HT1080 (cell line): ENCODE measurements around the gene DNMT1. TPM values are rescaled to one million over a fixed set of nuclear protein-coding genes. Genes with fewer than 3 reads are reported as not detected.
"Not testable (repeated sequence)": the region's sequence is repeated elsewhere in the genome, so short reads cannot be mapped to it uniquely, and the experiment has no call there.

Experiments
- DNase-seq: peaks from one replicate; pipeline ENCODE4 v3.0.0-alpha.2; 2015; ENCODE audit warnings: low read depth
- polyA plus RNA-seq, 2 experiments: library from polyadenylated mRNA; depleted of rRNA; stranded (reverse); fragments of >200 nt; gene quantifications; 2 replicates each; pipeline ENCODE4 v1.2.3, GENCODE V29; 2015
- total RNA-seq: library from RNA; depleted of rRNA; stranded (reverse); fragments of >200 nt; shearing (Covaris generic); gene quantifications from 2 replicates; pipeline ENCODE4 v1.2.3, GENCODE V29; 2014; rRNA removed

Gene DNMT1
- 136 and 139 TPM in 2 replicates for total RNA-seq
- polyA plus RNA-seq (2015; cell fraction: cytosol; rRNA removed) = 62.4 and 77.9 TPM in 2 replicates
- polyA plus RNA-seq (2015; cell fraction: nucleus; rRNA removed) = 211 and 224 TPM in 2 replicates

DNA sequence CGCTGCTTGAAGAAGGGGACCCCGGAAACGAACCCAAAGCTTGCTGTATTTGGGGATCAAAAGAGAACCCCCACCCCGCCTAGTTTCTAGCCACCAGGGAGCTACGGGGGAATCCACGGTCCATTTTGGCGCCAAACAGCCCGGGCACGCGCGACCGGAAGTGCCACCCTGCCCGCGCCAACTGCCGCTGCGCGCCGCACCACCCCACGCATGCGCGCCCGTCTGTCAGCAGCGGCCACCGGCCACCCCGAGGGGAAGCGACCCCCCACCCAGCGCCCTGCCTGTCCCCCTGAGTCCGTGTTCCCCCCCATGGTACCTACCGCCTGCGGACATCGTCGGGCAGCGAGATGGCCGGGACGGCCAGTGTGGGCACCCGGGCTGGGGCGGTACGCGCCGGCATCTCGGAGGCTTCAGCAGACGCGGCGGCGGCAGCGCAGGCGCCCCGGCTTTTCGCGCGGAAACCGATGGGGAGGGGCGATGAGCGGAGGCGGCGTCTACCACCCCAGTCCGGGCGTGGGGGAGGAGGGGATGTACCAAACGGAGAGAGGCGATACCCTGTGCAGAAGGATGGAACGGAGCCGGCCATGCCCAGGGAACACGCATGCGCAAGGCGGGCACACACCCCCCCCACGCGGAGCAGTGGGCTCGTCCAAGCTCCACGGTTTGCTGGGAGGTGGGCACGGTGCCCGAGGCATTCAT is at the start of gene DNMT1:
Gene DNMT1, minus strand, starts transcription at position 454 of the 699 bp plus-strand sequence. Its CDS starts 54 bp downstream, at position 400.
- peak; percentile 94 for DNase-seq

DNA sequence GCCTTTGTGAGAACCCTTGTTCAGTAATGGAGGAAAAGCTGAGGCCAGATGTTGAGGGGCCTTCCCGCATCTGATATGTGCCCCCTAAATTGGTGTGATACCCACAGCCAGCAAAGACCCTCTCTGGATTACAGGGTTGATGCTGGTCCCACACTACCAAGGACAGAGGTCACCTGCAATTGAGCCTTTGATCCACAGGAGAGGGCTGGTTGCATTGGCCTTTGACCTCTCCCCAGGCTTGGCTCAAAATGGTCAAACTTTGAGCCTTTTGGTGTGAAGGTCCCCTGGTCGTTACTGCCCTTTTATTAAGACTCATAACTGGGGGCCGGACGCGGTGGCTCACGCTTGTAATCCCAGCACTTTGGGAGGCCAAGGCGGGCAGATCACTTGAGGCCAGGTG is 48.9 kb upstream of the DNMT1 start:
- no peak for DNase-seq

DNA sequence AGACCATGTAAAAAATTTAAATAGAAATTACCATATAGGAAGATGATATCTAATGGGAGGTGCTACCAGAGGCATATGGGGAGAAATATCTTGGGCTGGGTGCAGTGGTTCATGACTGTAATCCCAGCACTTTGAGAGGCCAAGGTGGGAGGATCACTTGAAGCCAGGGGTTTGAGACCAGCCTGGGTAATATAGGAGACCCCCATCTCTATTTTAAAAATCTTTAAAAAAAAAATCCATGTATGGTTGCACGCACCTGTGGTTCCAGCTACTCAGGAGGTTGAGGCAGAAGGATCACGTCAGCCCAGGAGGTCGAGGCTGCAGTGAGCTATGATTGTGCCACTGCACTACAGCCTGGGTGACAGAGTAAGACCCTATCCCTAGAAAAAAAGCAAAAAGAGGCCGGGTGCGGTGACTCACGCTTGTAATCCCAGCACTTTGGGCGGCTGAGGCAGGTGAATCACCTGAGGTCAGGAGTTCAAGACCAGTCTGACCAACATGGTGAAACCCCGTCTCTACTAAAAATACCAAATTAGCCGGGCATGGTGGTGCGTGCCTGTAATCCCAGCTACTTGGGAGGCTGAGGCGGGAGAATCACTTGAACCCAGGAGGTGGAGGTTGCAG is 47.2 kb upstream of the DNMT1 start:
- not testable (repeated sequence) for DNase-seq

DNA sequence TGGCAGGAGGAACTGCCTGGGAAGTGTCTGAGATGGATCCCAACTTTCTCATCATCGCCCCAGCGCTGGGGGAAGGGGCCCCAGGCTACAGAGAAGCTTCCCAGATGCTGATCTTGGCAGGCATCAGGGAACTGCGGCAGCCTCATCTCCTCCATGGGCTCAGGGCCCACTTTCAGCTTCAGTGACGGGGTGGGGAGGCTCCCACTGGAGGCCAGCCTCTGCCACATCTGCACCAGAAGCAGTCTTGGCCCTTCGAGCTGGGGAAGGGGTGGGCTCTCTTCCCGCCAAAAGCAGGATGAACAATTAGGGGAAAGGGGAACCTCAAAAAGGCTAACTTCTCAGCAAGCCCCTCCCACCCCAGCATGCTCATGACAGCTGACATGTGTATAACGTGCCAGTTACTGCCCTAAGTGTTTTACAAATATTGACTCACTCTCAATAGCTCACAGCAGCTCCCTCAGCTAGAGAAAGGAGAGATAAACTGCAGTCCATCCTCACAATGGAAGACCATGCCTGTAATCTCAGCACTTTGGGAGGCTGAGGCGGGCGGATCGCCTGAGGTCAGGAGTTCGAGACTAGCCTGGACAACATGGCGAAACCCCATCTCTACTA is 43.5 kb upstream of the DNMT1 start:
- no peak for DNase-seq

DNA sequence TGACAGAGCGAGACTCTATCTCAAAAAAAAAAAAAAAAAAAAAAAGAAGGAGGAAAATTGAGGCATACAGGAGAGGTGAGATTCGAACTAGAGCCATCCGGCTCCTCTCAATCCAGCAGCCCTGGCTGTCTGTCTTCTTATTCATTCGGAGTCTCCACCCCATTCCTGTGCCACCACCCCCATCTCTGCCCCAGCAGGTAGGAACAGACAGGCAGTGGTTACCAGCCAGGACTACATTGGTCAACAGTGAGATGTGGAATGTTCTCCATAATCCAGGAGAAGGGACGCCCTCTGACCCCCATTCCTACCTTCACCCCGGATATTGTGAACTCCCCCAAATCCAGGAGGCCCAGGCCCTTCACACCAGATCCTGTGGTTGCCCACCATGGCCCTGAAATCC is 42.9 kb upstream of the DNMT1 start:
- no peak for DNase-seq

DNA sequence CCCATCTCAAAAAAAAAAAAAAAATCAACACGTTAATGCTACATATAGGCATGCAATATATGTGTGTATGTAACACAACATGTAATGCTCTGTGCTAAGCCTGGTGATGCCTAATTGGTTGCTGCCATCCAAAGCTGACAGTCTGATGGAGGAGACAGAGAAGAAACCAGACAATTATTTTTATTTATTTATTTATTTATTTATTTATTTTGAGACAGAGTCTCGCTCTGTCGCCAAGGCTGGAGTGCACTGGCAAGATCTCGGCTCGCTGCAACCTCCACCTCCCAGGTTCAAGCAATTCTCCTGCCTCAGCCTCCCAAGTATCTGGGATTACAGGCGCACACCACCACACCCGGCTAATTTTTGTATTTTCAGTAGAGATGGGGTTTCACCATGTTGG is 40.7 kb upstream of the DNMT1 start:
- DNase-seq = not testable (repeated sequence)

DNA sequence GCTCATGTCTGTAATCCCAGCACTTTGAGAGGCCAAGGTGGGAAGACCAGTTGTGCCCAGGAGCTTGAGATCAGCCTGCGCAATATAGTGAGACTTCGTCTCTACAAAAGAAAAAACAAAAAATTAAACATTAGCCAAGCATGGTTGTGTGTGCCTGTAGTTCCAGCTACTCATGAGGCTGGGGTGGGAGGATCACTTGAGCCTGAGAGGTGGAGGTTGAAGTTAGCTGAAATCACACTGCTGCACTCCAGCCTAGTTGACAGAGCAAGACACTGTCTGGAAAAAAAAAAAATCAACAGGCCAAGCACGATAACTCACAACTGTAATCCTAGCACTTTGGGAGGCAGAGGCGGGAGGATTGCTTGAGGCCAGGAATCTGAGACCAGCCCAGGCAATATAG is 40.2 kb upstream of the DNMT1 start:
- DNase-seq = no peak

DNA sequence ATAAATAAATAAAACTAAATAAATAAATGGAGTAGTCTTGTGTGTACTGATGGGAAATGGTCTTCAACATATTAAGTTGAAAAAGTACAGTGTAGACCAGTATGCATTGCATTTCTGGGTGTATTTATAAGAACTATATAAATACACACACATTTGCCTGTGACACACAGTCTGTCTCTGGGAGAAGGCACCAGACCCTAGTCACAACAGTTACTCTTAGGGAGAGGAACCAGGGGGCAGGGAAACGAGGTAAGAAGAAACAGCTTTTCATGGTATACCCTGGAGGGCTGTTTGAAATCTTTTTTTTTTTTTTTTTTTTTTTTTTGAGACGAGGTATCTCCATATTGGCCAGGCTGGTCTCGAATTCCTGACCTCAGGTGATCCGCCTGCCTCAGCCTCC is 39.2 kb upstream of the DNMT1 start:
- no peak for DNase-seq

DNA sequence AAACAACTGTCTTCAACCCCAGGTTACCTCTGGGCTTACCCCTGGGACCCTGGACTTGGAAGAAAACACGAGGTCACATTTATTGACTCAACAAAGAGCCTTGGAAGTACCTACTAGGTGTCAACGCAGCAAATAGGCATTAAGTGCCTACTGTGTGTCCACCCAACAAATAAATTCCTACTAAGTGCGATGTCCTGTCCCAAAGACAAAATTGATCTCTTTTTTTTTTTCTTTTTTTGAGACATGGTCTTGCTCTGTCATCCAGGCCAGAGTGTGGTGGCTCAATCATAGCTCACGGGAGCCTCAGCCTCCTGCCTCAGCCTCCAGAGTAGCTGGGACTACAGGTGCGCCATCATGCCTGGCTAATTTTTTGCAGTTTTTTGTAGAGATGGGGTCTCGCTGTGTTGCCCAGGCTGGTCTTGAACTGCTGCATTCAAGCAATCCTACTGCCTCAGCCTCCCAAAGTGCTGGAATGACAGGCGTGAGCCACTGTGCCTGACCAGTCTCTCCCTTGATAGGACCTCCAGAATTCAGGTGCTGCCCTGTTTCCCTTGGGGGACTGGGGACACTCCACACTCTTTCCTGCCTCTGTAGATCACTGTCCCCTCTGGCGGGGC is 37.0 kb upstream of the DNMT1 start:
- DNase-seq = no peak

DNA sequence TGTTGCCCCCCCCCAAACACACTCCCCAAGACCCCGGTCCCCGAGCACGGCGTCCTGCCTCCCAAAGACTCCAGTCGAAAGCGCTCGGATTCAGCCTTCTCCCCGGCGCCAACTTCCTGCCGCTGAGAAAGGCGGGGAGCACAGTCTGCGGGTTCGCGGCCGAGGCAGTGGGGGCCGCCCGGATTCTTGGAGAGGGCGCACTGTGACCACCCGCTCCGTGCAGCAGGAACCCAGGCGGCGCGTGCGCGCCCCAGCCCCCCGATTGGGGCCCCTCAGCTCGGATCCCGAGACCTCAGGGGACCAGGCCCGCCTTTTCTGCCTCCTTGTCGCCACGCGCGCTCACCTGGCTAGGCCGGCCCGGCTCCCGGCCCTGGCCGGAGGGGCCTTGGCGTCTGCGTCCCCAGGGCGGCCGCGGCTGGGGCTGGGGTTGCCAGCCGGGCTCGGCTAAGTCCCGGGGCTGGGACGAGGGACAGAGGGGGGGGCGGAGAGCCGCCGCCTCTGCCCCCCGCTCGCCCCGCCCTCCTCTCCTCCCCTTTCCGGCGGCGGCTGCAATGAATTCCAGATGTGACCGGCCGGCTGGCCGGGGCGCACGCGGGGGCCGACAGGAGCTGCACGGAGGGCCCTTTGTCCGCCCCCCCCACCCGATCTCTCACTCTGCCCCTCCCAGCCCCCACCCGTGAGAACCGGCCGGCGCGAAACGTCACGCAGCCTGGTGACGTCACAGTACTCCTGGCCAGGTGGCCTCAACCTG is 36.3 kb upstream of the DNMT1 start, which contains the start of gene S1PR2:
Gene S1PR2, minus strand, starts transcription at position 471 of the 751 bp plus-strand sequence. CDS start 6,426 bp downstream, outside the sequence.
- peak; percentile 31 for DNase-seq

DNA sequence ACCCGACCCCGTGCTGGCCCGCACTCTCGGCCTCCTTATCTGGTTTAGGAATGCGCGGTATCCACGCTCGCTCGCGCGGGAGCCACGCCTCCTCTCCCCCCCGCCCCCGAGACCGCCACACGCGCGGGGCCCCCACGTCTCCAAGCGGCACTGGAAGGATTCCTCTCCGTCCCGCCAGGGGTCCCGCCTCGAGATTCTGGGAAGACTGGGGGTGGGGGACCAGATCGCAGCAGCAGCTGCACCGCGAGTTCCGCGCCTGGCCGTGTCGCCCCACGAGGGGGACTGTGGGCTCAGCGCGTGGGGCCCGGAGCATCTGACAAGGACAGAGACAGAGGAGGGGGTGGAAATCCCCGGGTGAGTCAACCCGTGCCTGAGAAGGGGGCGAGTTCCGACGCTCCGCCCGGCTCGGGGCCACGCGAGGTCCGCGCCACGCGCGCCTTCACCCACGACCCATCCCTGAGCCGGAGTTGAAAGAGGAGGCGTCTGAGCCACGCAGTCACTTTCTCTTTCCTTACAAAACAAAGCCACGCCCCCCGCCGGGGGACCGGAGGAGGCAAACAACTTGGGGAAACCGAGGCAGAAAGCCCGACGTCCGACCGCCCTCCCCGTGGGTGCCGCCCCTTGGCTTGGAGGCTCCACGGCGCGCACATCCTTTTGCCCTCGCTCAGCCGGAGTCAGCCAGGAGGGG is 35.6 kb upstream of the DNMT1 start:
- no peak for DNase-seq

DNA sequence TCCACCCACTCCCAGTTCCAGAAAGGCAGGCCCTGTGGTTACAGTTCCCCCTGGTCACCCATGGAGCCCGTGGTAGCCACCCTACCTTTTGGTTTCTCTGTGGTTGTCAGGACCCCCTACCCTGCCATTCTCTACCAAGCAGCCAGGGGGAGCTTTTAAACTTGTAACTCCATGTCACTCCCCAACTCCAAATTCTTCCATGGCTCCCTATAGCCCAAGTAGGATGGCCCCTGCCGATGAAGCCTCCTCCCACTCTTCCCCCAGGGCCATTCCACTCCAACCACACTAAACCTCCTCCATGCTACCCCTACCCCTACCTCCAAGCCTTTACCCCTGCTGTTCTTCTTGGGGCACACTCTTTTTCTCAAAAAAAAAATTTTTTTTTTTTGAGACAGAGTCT is 34.2 kb upstream of the DNMT1 start:
- DNase-seq = peak; percentile 32

DNA sequence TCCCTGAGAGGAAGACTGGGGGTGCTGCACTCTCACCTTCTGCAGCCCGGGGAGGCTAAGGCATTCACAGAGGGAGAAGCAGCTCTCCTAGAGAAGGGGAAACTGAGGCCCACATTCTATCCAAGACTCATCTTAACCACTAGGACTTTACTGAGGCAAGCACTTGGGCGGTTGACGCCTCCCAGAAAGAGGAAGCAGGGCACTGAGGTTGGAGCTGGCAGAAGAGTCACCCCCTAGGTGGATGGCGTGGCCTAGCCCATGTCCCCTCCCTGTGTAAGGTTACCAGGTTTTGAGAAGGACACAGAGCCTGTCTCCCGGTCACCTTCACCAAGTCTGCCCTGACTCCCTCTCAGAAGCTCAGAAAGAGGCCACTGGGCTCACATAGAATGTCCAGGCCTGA is 33.6 kb upstream of the DNMT1 start:
- DNase-seq = no peak

DNA sequence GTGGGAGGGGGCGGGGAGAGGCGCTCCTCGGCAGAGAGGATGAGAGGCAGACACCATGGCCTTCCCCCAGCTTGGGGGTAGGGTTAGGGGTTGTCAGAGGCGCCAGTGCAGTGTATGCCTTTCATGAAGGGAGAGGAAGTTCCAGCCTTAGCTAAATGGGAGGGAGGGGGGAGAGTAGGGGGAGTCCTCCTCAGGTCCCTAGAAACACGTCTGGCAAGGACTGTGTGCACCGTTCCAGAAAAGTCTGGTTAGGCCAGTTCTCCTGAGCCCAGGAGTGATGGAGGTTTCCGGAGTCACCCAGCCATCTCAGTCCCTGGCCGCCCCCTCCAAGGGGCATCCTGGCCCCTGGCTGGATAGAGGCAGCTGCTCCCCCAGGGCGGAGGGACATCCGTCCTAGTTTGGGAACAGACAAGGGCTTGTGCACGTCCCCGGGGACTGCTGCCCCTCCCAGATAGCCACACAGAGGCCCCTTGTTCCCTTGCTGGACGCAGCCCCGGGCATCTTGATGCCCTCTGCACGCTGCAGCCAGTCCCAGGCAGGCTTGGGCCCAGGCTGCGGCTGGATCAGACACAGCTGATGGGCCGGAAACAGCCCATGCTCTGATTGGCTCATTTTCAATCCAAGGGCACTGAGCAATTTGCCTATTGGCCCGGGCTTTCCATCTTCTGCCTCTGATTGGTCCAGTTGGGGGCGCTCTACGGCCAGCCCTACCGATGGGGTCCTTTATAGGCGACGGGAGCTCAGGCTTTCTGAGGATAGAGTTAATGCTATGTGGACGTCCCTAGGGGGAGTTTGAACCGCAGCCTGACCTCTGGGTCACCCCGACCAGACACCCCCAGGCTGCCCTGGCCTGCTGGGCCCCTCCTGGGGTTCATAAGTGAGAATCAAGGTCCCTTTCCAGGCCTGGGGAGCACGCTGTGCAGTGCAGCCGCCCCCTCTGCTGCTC is 32.5 kb upstream of the DNMT1 start:
- DNase-seq = no peak

DNA sequence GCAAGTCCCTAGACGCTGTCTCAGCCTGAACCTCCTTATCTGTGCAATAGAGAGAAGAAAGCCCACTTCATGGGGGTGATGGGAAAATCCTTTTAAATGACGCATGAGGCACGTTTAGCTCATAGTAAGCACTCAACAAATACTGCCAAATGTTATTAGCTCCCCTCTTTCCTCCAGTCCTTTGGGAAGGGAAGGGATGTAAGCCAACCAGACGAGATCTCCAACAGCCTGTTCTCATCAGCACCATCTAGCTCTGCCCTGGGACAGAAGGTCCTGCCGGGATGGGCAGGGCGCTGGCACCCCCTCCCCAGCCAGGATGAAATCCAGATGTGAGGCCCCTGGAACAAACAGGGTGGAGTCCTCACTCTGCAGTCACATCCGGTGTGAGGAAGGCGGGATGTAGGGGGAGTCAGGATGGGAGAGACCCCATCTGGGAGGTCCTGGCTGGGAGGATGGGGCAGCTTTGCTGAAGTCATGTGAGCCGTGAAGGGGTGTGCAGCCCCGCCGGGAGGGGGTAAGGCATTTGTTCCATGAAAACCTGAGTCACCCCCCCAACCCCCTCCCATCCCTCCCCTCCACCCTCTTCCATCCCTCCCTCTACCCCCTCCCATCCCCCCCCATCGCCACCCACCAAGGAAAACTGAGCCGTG is 31.7 kb upstream of the DNMT1 start:
- no peak for DNase-seq

DNA sequence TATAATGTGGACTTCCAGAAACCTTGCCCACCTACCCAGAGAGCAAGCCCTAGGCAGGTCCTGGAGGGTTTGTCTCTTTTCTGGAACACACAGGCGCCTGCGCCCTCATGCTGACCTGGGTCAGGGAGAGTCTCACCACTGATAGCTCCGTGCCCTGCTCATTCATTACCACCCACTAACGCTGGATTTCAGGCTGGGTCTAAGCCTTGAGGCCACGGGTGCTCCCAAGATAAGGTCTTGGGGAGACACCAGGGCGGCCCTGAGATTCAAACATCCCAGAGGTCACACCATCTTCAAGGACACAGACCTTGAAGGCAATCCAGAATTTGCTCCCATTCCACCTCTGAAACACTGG is 31.2 kb upstream of the DNMT1 start:
- DNase-seq = no peak

DNA sequence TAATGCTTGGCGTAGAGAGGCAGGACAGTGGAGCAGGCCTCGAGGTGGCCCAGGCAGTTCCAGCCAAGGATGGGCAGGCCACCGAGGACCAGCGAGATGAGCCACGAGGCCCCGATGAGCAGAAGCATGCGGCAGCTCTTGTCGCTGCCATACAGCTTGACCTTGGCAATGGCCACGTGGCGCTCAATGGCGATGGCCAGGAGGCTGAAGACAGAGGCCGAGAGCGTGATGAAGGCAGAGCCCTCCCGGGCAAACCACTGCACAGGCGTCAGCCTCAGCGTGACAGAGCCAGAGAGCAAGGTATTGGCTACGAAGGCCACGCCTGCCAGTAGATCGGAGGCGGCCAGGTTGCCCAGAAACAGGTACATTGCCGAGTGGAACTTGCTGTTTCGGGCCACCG is 29.6 kb upstream of the DNMT1 start:
- no peak for DNase-seq

DNA sequence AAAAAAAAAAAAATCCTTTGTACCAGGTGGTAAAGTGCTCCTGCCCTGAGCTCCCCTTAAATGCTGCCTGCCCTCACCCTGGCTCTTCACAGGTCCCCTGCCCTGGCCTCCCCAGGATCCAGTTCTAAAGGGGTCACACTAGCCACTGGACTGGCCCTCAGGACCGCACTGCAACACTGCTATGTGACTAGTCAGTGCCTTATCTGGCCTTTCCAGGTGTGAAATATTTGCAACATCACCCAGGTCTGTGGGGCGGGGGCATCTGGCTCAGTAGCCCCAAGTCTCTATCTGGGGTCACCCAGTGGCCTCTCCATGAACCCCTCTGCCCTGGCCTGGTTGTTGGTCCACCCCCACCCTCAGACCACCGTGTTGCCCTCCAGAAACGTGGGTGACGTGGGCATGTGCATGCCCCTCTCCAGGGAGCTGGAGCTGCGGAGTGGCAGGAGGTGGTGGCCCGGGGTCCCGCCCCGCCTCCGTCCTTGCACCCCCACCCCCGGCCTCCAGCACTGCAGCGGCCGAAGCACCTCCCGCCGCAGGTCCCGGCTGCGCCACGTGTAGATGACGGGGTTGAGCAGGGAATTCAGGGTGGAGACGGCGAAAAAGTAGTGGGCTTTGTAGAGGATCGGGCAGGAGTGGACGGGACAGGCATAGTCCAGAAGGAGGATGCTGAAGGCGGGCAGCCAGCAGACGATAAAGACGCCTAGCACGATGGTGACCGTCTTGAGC is 28.9 kb upstream of the DNMT1 start:
- DNase-seq = no peak
